Fibroblast of skin of left quadriceps (primary cell): ENCODE measurements around the gene CDH20.

ENCODE experiments used
- DNase-seq, 2 experiments: peaks; one replicate each; pipeline ENCODE4 v3.0.0-alpha.2; 2013; ENCODE audit warnings: low read depth in 2 of 2

Gene CDH20

DNA sequence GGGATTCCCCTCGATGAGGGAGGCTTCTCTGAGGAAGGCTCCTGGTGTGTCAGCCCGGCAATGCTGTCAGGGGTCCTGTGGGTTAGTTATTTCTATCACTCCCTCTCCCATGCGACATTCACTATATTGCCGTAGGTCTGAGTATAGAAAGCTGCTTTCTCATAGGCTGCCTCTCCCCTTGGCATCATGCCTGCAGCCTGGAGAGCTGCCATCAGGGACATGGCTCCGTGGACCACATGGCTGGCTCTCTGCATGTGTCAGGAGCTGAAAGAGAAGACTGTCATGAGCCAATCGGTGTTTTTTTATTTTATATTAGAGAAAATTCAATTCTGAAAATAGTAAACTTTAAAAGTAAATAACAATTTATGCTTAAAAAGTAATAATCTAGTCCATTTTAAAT lies 198.0 kb downstream of the CDH20 start:
- DNase-seq: no peak

DNA sequence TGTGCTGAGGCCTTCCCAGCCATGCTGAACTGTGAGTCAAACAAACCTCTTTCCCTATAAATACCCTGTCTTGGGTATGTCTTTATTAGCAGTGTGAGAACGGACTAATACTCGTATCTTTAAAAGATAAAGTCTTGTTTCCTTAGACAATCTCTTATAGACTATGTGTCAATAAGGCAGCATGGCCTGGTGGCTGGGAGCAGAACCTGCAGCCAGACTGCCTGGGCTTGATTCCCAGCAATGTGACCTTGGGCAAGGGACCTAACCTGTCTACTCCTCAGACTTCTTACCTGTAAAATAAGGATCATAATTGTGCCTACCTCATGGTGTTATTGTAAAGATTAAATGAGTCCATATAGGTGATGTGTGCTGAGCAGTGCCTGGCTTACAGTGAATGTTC lies 198.7 kb downstream of the CDH20 start:
- no peak for DNase-seq

DNA sequence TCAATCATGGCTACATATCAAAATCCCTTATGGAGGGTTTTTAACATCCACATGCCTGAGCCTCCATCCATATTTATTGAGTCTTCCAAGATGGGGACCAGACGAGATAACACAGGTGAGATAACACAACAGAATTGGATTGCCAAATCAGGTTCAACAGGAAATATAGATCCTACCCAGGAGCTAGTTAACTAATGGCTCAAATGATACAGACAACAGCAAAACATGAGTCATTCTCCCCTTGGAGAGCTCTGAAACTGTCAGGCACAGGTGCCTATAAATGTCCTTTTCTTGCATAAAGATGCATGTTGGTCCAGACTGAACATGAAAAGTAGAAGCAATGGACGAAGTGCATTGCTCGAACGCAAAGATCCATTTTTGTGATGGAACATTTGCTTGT lies 202.2 kb downstream of the CDH20 start:
- DNase-seq: no peak

GRCh38 chr18:61541673-61542072 lies 208.4 kb downstream of the CDH20 start:
- DNase-seq: no peak

GRCh38 chr18:61542596-61542995 lies 209.4 kb downstream of the CDH20 start:
- no peak for DNase-seq

DNA sequence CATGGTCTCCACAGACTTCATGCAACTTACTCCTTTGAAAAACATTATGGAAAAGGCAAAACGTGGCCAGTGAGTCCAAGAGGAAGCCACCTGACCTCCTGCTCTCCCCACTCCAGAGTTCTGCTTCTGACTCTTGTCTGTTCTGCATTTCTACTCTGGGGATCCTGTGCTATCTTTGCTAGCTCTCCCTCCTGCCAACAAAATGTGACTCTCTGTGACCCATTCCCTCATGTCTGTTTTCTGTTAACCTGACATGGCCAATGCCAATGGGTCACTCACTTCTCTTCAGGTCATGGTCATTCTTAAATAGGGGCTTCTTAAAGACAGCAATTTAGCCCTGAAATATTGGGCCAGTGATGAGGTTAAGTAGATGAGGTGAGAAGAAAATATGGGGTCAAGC lies 210.3 kb downstream of the CDH20 start:
- DNase-seq: no peak

GRCh38 chr18:61544178-61544577 lies 210.9 kb downstream of the CDH20 start:
- no peak for DNase-seq

DNA sequence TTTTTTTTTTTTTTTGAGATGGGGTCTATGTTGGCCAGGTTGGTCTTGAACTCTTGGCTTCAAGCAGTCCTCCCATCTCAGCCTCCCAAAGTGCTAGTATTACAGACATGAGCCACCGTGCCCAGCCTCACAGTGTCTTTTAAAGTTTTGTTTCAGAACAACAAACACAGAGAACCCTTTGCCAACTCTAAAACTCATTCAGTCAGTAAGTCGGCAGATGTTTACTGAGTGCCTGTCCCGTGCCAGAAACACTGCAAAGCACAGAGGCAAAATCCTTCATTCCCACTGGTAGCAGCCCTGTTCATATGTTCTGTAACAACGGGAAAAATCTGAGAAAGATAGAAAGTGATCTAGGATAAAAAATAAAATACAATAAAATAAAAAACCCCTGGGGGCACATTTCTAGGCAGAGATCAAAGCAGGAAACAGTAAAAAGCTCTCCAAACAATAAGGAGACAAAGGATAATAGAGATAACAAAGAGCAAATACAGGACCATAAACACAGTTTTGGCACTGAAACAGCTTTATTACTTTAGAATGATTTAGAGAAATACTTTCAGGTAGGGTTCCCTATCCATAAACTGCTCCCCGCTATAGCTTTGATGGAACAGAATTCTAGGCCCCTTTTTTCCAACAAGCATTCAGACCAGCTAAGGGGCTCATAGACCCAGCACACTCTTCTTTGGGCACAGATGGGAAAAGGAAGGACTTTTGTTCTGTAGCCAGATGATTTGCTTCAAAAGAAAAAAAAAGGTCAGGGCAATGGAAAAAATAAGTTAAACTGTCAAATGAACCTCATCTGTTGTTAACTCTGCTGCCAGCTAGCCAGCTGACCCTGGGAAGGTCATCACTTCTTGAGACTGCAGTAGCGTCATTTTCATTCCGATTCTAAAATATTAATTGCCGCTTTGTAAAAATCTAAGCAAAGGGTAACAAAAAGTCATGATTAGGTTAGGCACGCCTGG lies 212.3 kb downstream of the CDH20 start:
- no peak for DNase-seq

GRCh38 chr18:61546590-61546989 lies 213.4 kb downstream of the CDH20 start:
- peak; percentile 67 to 71 for DNase-seq

DNA sequence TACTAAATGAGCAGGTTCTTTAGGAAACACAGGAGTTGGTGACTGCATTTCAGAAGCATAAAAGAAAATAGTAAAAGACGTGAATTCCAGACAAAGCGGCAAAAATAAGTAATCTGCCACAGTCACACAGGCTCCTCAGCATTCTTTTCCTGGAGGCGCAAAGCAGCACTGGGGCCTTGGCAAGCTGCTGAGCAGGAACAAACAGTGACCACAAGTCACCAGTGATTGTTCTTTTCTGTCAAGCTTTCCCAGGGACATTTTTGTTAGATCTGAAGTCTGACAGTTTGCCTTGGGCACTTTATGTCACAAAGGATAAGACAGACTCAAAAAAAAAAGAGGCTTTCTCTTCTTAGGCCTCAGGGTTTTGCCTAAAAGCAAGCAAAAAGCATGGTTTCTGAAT lies 216.2 kb downstream of the CDH20 start:
- no peak for DNase-seq

DNA sequence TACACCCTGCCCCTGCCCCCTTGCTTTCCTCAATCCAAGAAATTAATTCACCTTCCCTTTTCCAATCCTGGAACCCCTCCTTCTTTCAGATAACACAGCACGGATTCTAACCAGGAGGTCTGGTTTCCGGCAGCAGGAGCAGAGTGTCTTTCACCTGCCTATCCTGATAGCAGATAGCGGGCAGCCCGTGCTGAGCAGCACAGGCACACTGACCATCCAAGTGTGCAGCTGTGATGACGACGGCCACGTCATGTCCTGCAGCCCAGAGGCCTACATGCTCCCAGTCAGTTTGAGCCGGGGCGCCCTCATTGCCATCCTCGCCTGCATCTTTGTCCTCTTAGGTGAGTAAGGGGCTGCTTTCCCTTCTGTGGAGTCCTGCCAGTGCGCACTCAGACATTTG lies 216.7 kb downstream of the CDH20 start:
- no peak for DNase-seq

- DNase-seq: peak; percentile 55 to 56
Observed at GRCh38 chr18:61551586-61551985, 218.4 kb downstream of the CDH20 start.

- no peak for DNase-seq
Observed at GRCh38 chr18:61553045-61553659, 219.9 kb downstream of the CDH20 start.

GRCh38 chr18:61554117-61554776 lies 221.0 kb downstream of the CDH20 start:
- DNase-seq: no peak

GRCh38 chr18:61554946-61555361 lies 221.7 kb downstream of the CDH20 start:
- DNase-seq: no peak

DNA sequence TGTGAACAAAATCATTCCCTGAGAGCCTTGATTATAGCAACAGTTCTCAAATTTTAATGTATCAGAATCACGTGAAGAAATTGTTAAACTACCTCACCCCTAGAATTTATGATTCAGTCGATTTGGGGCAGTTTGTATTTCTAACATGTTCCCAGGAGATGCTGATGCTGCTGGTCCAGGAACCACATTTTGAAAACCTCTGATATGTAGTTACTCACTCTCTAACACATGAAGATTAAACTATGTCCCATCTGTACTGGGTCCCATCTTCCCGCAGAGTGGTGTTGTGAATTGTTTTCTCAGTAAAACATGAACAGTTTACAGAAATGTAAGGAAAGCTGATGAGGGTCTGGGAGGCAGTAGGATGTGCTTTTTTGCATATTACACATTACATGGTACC lies 223.1 kb downstream of the CDH20 start:
- DNase-seq: no peak

- DNase-seq: no peak
Observed at GRCh38 chr18:61556862-61557261, 223.6 kb downstream of the CDH20 start.

DNA sequence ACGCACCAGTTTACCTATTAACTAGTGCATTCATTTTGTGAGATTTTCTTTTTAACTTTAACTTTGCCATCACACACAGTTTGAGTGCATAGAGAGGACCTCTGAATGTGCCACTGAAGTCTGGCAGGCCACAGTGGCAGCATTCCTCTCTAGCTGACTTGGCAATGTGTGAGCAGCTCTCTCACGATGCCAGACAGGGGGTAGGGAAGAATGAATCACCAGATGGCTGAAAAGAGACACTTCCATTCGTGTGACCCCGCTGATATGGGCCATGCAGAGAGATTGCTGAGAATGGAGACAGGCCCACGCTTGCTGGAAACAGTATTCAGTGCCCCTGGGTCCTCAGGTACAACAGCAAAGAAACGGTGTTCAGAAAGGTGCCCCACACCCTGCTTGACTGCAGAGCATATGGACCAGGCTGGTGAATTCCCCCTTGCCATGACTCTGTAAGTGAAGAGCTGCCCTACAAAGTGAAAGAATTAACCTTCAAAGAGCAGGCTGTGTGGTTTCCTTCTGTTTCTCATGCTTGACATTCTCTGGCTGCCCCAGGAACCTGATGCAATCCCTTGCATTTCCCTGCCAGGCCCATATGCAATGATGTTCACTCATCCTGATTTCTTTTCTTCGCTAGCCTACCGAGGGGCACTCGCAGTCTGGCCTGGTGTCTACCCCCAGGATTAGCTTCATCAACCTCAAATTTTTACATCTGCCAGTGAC lies 236.1 kb downstream of the CDH20 start:
- DNase-seq: peak; percentile 74 to 75

DNA sequence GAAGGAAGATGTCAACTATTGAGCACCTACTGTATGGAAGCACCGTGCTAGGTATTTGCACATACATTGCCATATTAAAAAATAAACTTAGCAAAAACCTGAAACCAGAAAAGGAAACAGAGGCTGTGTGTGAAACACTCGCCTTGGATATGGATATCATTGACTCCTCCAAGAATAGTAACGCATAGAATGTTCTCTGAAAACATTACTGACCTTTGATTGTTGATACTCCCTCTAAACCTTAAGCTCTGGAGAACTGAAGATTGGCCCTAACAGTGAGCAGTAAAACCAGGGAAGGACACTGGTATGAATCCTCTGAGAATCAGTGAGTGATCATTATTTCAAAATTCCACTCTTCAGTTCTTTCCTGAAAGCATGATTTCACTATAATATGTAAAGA lies 236.8 kb downstream of the CDH20 start:
- DNase-seq: no peak

DNA sequence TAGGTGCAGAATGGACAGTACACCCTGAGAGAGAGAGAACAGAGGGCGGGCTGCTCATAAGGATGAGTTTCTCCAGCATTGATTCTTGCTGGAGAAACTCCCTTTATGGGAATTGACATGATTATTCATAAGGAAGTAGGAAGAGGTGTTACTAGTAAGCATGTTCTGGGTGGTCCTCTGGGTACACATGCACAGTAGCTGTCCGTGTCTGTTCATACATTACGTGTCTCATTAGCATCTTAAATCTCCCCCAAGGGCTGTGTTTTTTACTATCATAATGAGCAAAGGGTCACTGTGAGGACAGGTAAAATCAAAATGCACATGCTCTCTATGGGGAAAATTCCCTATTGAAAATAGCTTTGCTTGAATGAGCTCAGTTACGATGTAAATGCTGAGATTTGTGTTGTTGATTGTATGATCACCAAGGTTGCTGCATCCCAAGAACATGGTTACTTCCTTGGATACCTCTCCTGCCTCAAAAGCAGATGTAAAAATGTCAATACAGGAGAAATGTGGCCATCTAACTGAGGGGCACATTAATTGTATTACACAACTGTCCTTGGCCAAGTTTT lies 238.9 kb downstream of the CDH20 start:
- DNase-seq: no peak

DNA sequence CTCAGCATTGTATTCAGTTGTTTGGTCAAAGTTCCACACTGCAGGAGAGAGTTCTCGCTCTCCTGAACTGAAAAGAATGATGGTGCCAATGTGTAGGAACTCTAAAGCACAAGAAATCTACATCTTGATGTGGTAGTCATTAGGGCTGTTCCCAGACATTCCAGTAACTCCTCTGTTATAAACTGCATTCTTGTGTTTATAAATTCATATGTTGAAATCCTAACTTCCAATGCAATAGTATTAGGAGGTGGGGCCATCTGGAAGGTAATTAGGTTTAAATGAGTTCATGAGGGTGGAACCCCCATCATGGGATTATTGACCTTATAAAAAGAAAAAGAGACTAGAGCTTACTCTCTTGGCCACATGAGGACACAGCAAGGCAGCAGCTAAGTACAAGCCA lies 239.6 kb downstream of the CDH20 start:
- DNase-seq: peak; percentile 42 to 45

GRCh38 chr18:61574665-61575064 lies 241.4 kb downstream of the CDH20 start:
- DNase-seq: no peak
